HEK293 (cell line): ENCODE results near the gene MTRFR.

Source experiments
- ATF2 ChIP-seq: fragments of 450-650 bp; formaldehyde crosslinking; IDR thresholded peaks from 2 replicates; pipeline ENCODE4 v1.5.1; 2016; ENCODE audit warnings: missing biosample characterization, missing genetic modification characterization, low read depth
- CTCF ChIP-seq: fragments of 450-650 bp; formaldehyde crosslinking; IDR thresholded peaks from 2 replicates; pipeline ENCODE4 v1.5.1; 2016; ENCODE audit warnings: missing biosample characterization, missing genetic modification characterization
- MZF1 ChIP-seq: fragments of 450-650 bp; formaldehyde crosslinking; IDR thresholded peaks from 2 replicates; pipeline ENCODE4 v1.5.1; 2017; ENCODE audit warnings: missing biosample characterization, missing genetic modification characterization, borderline replicate concordance
- PATZ1 ChIP-seq: fragments of 450-650 bp; formaldehyde crosslinking; IDR thresholded peaks from 2 replicates; pipeline ENCODE4 v1.5.1; 2016; ENCODE audit warnings: missing biosample characterization, missing genetic modification characterization
- SALL2 ChIP-seq: fragments of 450-650 bp; formaldehyde crosslinking; IDR thresholded peaks from 2 replicates; pipeline ENCODE4 v1.5.0; 2017; ENCODE audit warnings: missing biosample characterization, mild to moderate bottlenecking, missing genetic modification characterization, borderline replicate concordance
- ZFP3 ChIP-seq: fragments of 450-650 bp; formaldehyde crosslinking; IDR thresholded peaks from 2 replicates; pipeline ENCODE4 v1.5.1; 2016; ENCODE audit warnings: low read depth, missing biosample characterization, missing genetic modification characterization
- ZNF121 ChIP-seq: fragments of 450-650 bp; formaldehyde crosslinking; IDR thresholded peaks from 2 replicates; pipeline ENCODE4 v1.5.1; 2016; ENCODE audit warnings: missing biosample characterization, missing genetic modification characterization
- ZNF175 ChIP-seq: fragments of 450-650 bp; formaldehyde crosslinking; IDR thresholded peaks from 2 replicates; pipeline ENCODE4 v1.5.1; 2016; ENCODE audit warnings: missing biosample characterization, missing genetic modification characterization
- ZNF354C ChIP-seq: fragments of 450-650 bp; formaldehyde crosslinking; IDR thresholded peaks from 2 replicates; pipeline ENCODE4 v1.5.1; 2016; ENCODE audit warnings: missing biosample characterization, missing genetic modification characterization, low read depth, borderline replicate concordance
- ZNF510 ChIP-seq: fragments of 450-650 bp; formaldehyde crosslinking; IDR thresholded peaks from 2 replicates; pipeline ENCODE4 v1.5.1; 2018; ENCODE audit warnings: mild to moderate bottlenecking, missing genetic modification characterization, missing biosample characterization; ENCODE audit not compliant: insufficient replicate concordance
- ZNF549 ChIP-seq: fragments of 450-650 bp; IDR thresholded peaks from 2 replicates; pipeline ENCODE4 v1.5.1; 2018; ENCODE audit warnings: missing biosample characterization, missing genetic modification characterization, mild to moderate bottlenecking, inconsistent platforms, moderate library complexity
- ZNF561 ChIP-seq: fragments of 450-650 bp; IDR thresholded peaks from 2 replicates; pipeline ENCODE4 v1.5.1; 2018; ENCODE audit warnings: missing biosample characterization, missing genetic modification characterization, borderline replicate concordance
- ZNF623 ChIP-seq: fragments of 450-650 bp; formaldehyde crosslinking; IDR thresholded peaks from 2 replicates; pipeline ENCODE4 v1.5.1; 2016; ENCODE audit warnings: missing biosample characterization, missing genetic modification characterization
- ZNF654 ChIP-seq: fragments of 450-650 bp; formaldehyde crosslinking; IDR thresholded peaks from 2 replicates; pipeline ENCODE4 v1.5.1; 2016; ENCODE audit warnings: low read depth, missing biosample characterization, missing genetic modification characterization

GRCh38 chr12:123264642-123265041 lies 31.4 kb downstream of the MTRFR start:
- TF ChIP-seq ZNF549 (no peak), ZNF561 (tag by site-specific recombination) (no peak), ATF2 (tag by site-specific recombination) (no peak), ZNF510 (tag by site-specific recombination) (no peak), ZNF175 (no peak), CTCF (tag by site-specific recombination) (no peak), SALL2 (tag by site-specific recombination) (no peak), ZNF121 (tag by site-specific recombination) (no peak), PATZ1 (tag by site-specific recombination) (no peak; the same call in 1 of the 2 replicates), ZNF354C (tag by site-specific recombination) (no peak), ZNF623 (tag by site-specific recombination) (no peak), ZFP3 (tag by site-specific recombination) (no peak), ZNF654 (tag by site-specific recombination) (0 out of 2 replicates have a peak, but pooled peaks have one; percentile 13), MZF1 (no peak)
